GM12878 (cell line): ENCODE data around the gene ATXN7L1. TPM values are rescaled to one million over a fixed set of nuclear protein-coding genes. Genes with fewer than 3 reads are reported as not detected.

ENCODE experiments used
- ATAC-seq: fragments of 200-7000 bp; cut with Tn5 transposase; 3 replicates; pipeline ENCODE4 v1.9.1; 2020; ENCODE audit warnings: mild to moderate bottlenecking, moderate library complexity
- BruUV-seq: library from RNA; stranded (reverse); fragments of 400-500 nt; replicated peaks from 2 replicates; lab custom pipeline; 2021; lab: Mats Ljungman, UMichigan
- CTCF ChIA-PET: fragments of 300-600 bp; sonication (Branson Sonifier 250); formaldehyde crosslinking; extraction: SDS; loops from one replicate; lab custom pipeline; 2021; ENCODE audit warnings: inconsistent platforms; lab: Yijun Ruan, JAX
- POLR2A ChIA-PET: fragments of 350-600 bp; formaldehyde crosslinking; extraction: SDS; loops from one replicate; lab custom pipeline; 2021; ENCODE audit warnings: inconsistent platforms; lab: Charles Lee
- RAD21 ChIA-PET: fragments of 300-600 bp; sonication (Branson Sonifier 250); formaldehyde crosslinking; loops from one replicate; lab custom pipeline; 2023; ENCODE audit warnings: antibody characterized with exemption; ENCODE audit not compliant: unreplicated experiment; lab: Charles Lee
- SMC1A ChIA-PET: fragments of 300-600 bp; sonication (Branson Sonifier 250); formaldehyde crosslinking; loops from one replicate; lab custom pipeline; 2023; ENCODE audit not compliant: unreplicated experiment, uncharacterized antibody; lab: Charles Lee
- DNase-seq: peaks from one replicate; pipeline ENCODE4 v3.0.0-alpha.2; 2011; ENCODE audit warnings: low read depth, low spot score
- FAIRE-seq: peaks from 3 replicates; lab custom pipeline; 2011; peaks lifted over from hg19 to GRCh38; lab: Jason Lieb, UNC
- H2AFZ ChIP-seq: 2 replicates; pipeline ENCODE4 v1.6.0; 2011; ENCODE audit warnings: low read depth, low read length, control low read depth; ENCODE audit not compliant: control insufficient read depth
- H3K27ac ChIP-seq: 2 replicates; pipeline ENCODE4 v1.5.1; 2011; ENCODE audit warnings: control low read depth; ENCODE audit not compliant: control insufficient read depth, insufficient read depth
- H3K27me3 ChIP-seq, 2 experiments: replicated peaks in 1 of 2; 2 replicates each; pipeline versions ENCODE4 v1.6.0 to v1.6.1; 2011; ENCODE audit warnings: low read length in 1 of 2; ENCODE audit not compliant: control insufficient read depth in 2 of 2, insufficient read depth in 2 of 2
- H3K36me3 ChIP-seq, 2 experiments: 2 replicates each; pipeline ENCODE4 v1.5.1; 2011; ENCODE audit warnings: low read length in 1 of 2; ENCODE audit not compliant: control insufficient read depth in 2 of 2, insufficient read depth in 2 of 2
- H3K4me1 ChIP-seq: 2 replicates; pipeline ENCODE4 v1.6.1; 2011; ENCODE audit warnings: mild to moderate bottlenecking, low read length, moderate library complexity, mixed read lengths; ENCODE audit not compliant: control insufficient read depth, insufficient read depth
- H3K4me2 ChIP-seq: 2 replicates; pipeline ENCODE4 v1.6.0; 2011; ENCODE audit warnings: control low read depth; ENCODE audit not compliant: control insufficient read depth, insufficient read depth
- H3K4me3 ChIP-seq: fragments of 200-600 bp; sonication (generic); 2 replicates; pipeline ENCODE4 v1.5.1; 2016
- H3K79me2 ChIP-seq: 2 replicates; pipeline ENCODE4 v1.6.0; 2011; ENCODE audit warnings: low read length; ENCODE audit not compliant: control insufficient read depth, insufficient read depth
- H3K9ac ChIP-seq: 2 replicates; pipeline ENCODE4 v1.8.0; 2011; ENCODE audit warnings: low read length, control low read depth, mixed read lengths; ENCODE audit not compliant: control insufficient read depth, insufficient read depth
- H3K9me3 ChIP-seq: replicated peaks from 3 replicates; pipeline ENCODE4 v1.5.1; 2011; ENCODE audit warnings: mild to moderate bottlenecking, low read length; ENCODE audit not compliant: control insufficient read depth, insufficient read depth
- H4K20me1 ChIP-seq: 2 replicates; pipeline ENCODE4 v1.6.0; 2011; ENCODE audit not compliant: control insufficient read depth, insufficient read depth
- BCL11A ChIP-seq: IDR thresholded peaks from 2 replicates; pipeline ENCODE4 v1.6.1; 2011; ENCODE audit warnings: low read depth, low read length
- CTCF ChIP-seq, 3 experiments: IDR thresholded peaks in 2 of 3; conservative IDR thresholded peaks in 1 of 3; 2 replicates each; pipeline ENCODE4 v1.5.1; 2011; ENCODE audit warnings: low read depth in 3 of 3, low read length in 3 of 3, mild to moderate bottlenecking in 3 of 3, control low read depth in 2 of 3, moderate library complexity in 2 of 3, inconsistent platforms in 1 of 3, mixed read lengths in 1 of 3; ENCODE audit not compliant: control insufficient read depth in 2 of 3, insufficient read depth in 1 of 3; ENCODE audit errors: extremely low read depth in 1 of 3
- JUND ChIP-seq: IDR thresholded peaks from 2 replicates; pipeline ENCODE4 v1.6.1; 2012; ENCODE audit warnings: low read depth, mild to moderate bottlenecking, low read length, improper control_type of control experiment, moderate library complexity
- PBX3 ChIP-seq: IDR thresholded peaks from 2 replicates; pipeline ENCODE4 v1.6.1; 2011; ENCODE audit warnings: mild to moderate bottlenecking, low read depth, low read length, moderate library complexity; ENCODE audit not compliant: insufficient replicate concordance
- REST ChIP-seq: IDR thresholded peaks from 2 replicates; pipeline ENCODE4 v1.6.1; 2012; ENCODE audit warnings: mild to moderate bottlenecking, low read depth, low read length
- WGBS: methylation state at CpG from one replicate; pipeline ENCODE4 v1.1.6; 2016; ENCODE audit warnings: low lambda C conversion rate; ENCODE audit not compliant: insufficient replicate concordance, insufficient coverage; ENCODE audit errors: missing lambda C conversion rate; 5-methylcytosine and 5-hydroxymethylcytosine counted together
- in situ Hi-C: fragments of 300-500 bp; cut with MboI; formaldehyde crosslinking; loops from 9 replicates; pipeline ENCODE4 v1.14.3; 2018; ENCODE audit warnings: mixed read lengths
- intact Hi-C: fragments of 100-400 bp; cut with micrococcal nuclease; formaldehyde crosslinking; loops from one replicate; pipeline ENCODE4 v1.14.2; 2022; ENCODE audit not compliant: unreplicated experiment
- polyA plus RNA-seq, 11 experiments: library from polyadenylated mRNA; depleted of rRNA in 4 of 11; unstranded in 6 of 11; stranded (reverse) in 5 of 11; fragments of >200 nt; fragmentation: Nextera tagmentation in 4 of 11; fragmentation: Illumina TruSeq in 1 of 11; extraction: Ambion mirVana in 4 of 11; extraction: Trizol in 1 of 11; gene quantifications; 1 replicate in 1 of 11; 2 replicates in 10 of 11; pipeline versions ENCODE4 v1.2.1 to v1.2.3, GENCODE V29; 2011 to 2016; ENCODE audit warnings: inconsistent platforms in 2 of 11, missing spikeins in 2 of 11, low read depth in 1 of 11
- total RNA-seq, 4 experiments: library from RNA; depleted of rRNA in 3 of 4; stranded (reverse); fragments of >200 nt in 3 of 4; fragmentation: Illumina TruSeq in 1 of 4; extraction: Trizol in 1 of 4; gene quantifications; 2 replicates each; pipeline versions ENCODE4 v1.2.1 to v1.2.3, GENCODE V29; 2013 to 2021

ATXN7L1 gene
- total and polyA plus RNA-seq, 10 of the 15 experiments (the other 5 are each of a cell fraction or from before 2014, with no cell fraction given), result 0.40 to 2.9 (median 1.2) TPM

GRCh38 chr7:105902325-105902911, 26.0 kb upstream of the ATXN7L1 start:
- TF ChIP-seq CTCF (IDR thresholded peaks at IDR 0.05 in 2 of 3, conservative IDR thresholded peaks at IDR 0.05 in 1 of 3; ENCODE audit: control insufficient read depth in 2 of 3, extremely low read depth in 1 of 3, insufficient read depth in 1 of 3, low read depth in 3 of 3, low read length in 3 of 3) (no peak), JUND (no peak)
- DNase-seq, result no peak
- ATAC-seq, result no peak
- in situ Hi-C loops (no loop called here), intact Hi-C loops (no loop called here)
- no peak overlapping the region for H2AFZ ChIP-seq
- no peaks in the 10 kb centered on the region for H3K9me3 ChIP-seq
- H3K27me3 ChIP-seq, result peaks cover 3 to 6% of the 10 kb centered on the region in 2 experiments; a peak in 2 of 4 replicates
- CTCF ChIA-PET, result interaction anchor here (1.1 kb wide), 1 partner anchor 253 kb away, joined by 3 read pairs; no protein-coding TSS in a partner anchor
- no peak for FAIRE-seq
- no TSS peak for BruUV-seq
- no peak overlapping the region for H3K27ac ChIP-seq
- POLR2A ChIA-PET, result interaction anchor here (0.6 kb wide), 1 partner anchor 168 kb away, joined by 3 read pairs; no protein-coding TSS in a partner anchor
- no peaks in the 10 kb centered on the region for H3K4me1 ChIP-seq
- no peaks in the 10 kb centered on the region for H3K36me3 ChIP-seq
- no peaks in the 10 kb centered on the region for H4K20me1 ChIP-seq
- no peak overlapping the region for H3K9ac ChIP-seq
- H3K79me2 ChIP-seq, result no peaks in the 10 kb centered on the region
- WGBS, result 81% methylated on average over 6 of the region's 6 CpGs
- H3K4me3 ChIP-seq, result no peak overlapping the region
- SMC1A ChIA-PET, result no interaction called here
- H3K4me2 ChIP-seq, result no peak overlapping the region
- RAD21 ChIA-PET, result no interaction called here

GRCh38 chr7:105897999-105898398, 21.6 kb upstream of the ATXN7L1 start:
- SMC1A ChIA-PET, result interaction anchor here (0.7 to 1.6 kb wide), 2 partner anchors 11 to 192 kb away, joined by 3 to 6 read pairs; no protein-coding TSS in a partner anchor
- H3K36me3 ChIP-seq, result no peaks in the 10 kb centered on the region
- H3K9me3 ChIP-seq, result no peaks in the 10 kb centered on the region
- WGBS, result 29% methylated on average over 3 of the region's 3 CpGs
- H3K9ac ChIP-seq, result no peak overlapping the region
- BruUV-seq, result no TSS peak
- TF ChIP-seq BCL11A, result no peak
- no peak for TF ChIP-seq PBX3
- TF ChIP-seq REST, result no peak
- TF ChIP-seq, all 136 proteins: peak for 0
- no peak overlapping the region for H3K4me3 ChIP-seq
- ChIA-PET POLR2A (no interaction called here), RAD21 (interaction anchor here (1.1 kb wide), 1 partner anchor 137 kb away, joined by 4 read pairs; no protein-coding TSS in a partner anchor), CTCF (interaction anchor here (1.1 kb wide), 1 partner anchor 133 kb away, joined by 3 read pairs; no protein-coding TSS in a partner anchor)
- H3K27me3 ChIP-seq, result peaks cover 0 to 8% of the 10 kb centered on the region in 2 experiments; a peak in 1 of 4 replicates
- no peak overlapping the region for H2AFZ ChIP-seq
- FAIRE-seq, result no peak
- no peaks in the 10 kb centered on the region for H4K20me1 ChIP-seq
- H3K4me1 ChIP-seq, result no peaks in the 10 kb centered on the region
- no peak for DNase-seq
- no peak for ATAC-seq
- intact Hi-C loops (no loop called here), in situ Hi-C loops (no loop called here)
- no peak overlapping the region for H3K27ac ChIP-seq
- H3K79me2 ChIP-seq, result no peaks in the 10 kb centered on the region
- H3K4me2 ChIP-seq, result no peak overlapping the region
